Nephron progenitor cell (in vitro differentiated cells): ENCODE measurements around the gene TUBA4A.

Source experiments
- DNase-seq: peaks from one replicate; pipeline ENCODE4 v3.0.0; 2021
- H3K27ac Mint-ChIP-seq: 2 replicates; pipeline ENCODE4 v1.8.0; 2021; ENCODE audit warnings: mild to moderate bottlenecking, moderate library complexity, mixed read lengths
- H3K27me3 Mint-ChIP-seq: 2 replicates; pipeline ENCODE4 v1.8.0; 2021; ENCODE audit warnings: mild to moderate bottlenecking, low read depth, mixed read lengths; ENCODE audit not compliant: poor library complexity
- H3K36me3 Mint-ChIP-seq: 2 replicates; pipeline ENCODE4 v1.8.0; 2021; ENCODE audit warnings: low read depth, mixed read lengths
- H3K4me1 Mint-ChIP-seq: 2 replicates; pipeline ENCODE4 v1.8.0; 2021; ENCODE audit warnings: mixed read lengths
- H3K4me3 Mint-ChIP-seq: 2 replicates; pipeline ENCODE4 v1.8.0; 2021; ENCODE audit warnings: mild to moderate bottlenecking, moderate library complexity, mixed read lengths
- H3K9me3 Mint-ChIP-seq: 2 replicates; pipeline ENCODE4 v1.8.0; 2021; ENCODE audit warnings: mild to moderate bottlenecking, moderate library complexity, mixed read lengths
- CTCF ChIP-seq: fragments of 200-600 bp; sonication (generic); IDR thresholded peaks from 2 replicates; pipeline ENCODE4 v1.5.0; 2021; ENCODE audit warnings: antibody characterized with exemption

The TUBA4A gene

DNA sequence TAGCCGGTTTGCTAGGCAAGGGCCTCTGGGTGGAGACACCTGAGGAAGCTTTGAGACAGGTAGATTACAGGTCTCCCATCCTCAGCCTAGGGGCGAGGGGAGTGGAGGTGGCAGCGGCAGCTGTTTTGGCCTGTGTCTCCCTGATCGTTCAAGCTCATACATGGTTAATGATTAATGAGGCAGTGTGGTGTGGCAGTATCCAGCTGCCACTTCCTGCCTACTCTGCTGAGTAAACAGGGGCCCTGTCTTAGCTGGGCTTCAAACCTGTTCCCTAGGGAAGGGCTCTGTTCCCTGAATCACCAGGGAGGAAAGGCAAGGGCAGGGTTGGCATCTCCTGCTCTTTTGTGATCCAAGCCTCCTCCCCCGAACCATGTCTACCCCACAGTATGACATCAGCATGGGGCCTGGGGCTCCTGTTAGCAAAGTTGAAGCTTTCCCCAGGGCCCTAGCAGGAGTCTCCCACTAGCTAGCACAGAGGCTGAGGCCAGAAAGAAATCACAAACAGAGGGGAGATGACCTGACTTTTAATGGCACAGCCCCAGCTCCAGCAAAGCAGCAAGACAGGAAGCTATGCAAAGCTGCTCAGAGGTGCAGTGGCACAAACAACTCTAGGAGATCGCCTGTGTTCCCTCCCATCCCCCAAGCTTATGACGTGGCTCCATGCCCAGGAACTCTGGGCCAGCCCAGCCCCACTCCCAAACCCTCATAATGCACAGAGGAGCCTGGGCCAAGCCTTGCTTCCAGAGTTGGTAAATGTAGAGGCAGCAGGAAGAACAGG, 4.3 kb downstream of the TUBA4A start:
- peaks cover 56% of the 10 kb centered on the region for H3K4me1 Mint-ChIP-seq
- H3K27me3 Mint-ChIP-seq: peaks cover 43% of the 10 kb centered on the region
- no peak overlapping the region for H3K4me3 Mint-ChIP-seq
- TF ChIP-seq CTCF: no peak
- DNase-seq: peak; percentile 16
- H3K36me3 Mint-ChIP-seq: peaks cover 8% of the 10 kb centered on the region
- peak overlapping the region; percentile 84 for H3K27ac Mint-ChIP-seq
- no peaks in the 10 kb centered on the region for H3K9me3 Mint-ChIP-seq

GRCh38 chr2:219248845-219249202, 4.9 kb downstream of the TUBA4A start:
- no peak for TF ChIP-seq CTCF
- Mint-ChIP-seq H3K9me3 (no peaks in the 10 kb centered on the region), H3K27me3 (peaks cover 37% of the 10 kb centered on the region), H3K27ac (peak overlapping the region; percentile 44), H3K36me3 (peaks cover 8% of the 10 kb centered on the region), H3K4me1 (peaks cover 57% of the 10 kb centered on the region), H3K4me3 (no peak overlapping the region)
- DNase-seq: no peak

DNA sequence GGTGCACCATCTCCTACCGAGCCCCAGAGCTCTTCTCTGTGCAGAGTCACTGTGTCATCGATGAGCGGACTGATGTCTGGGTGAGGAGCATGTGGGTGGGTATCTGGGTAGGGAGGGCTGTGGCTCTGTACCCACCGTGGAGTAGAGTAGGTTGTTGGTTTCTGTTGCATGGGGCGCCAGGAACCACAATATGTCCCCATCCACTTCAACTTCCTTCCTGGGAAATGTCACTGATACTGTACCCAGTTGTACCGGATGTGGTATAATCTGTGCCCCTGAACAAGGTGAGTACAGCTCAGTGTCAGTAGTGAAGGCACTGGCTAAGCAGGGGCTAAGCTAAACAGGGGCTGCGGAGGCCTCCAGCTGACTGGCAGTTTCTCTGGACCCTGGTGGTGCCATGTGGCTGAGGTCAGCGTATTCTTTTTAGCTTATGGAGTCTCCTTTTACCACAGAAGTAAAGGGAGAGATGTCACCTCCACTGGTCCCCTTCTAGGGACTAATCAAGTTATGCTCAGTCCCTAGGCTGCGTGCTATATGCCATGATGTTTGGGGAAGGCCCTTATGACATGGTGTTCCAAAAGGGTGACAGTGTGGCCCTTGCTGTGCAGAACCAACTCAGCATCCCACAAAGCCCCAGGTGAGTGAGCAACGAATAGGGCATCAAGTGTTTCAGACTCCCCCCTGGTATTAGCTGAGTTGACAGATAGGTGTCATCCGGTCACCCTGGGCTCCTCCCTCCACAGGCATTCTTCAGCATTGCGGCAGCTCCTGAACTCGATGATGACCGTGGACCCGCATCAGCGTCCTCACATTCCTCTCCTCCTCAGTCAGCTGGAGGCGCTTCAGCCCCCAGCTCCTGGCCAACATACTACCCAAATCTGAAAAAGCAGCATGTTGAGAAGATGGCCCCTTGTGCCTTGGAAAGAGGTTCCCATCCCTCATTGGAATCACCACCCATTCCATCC, 5.8 kb downstream of the TUBA4A start:
- peaks cover 65% of the 10 kb centered on the region for H3K4me1 Mint-ChIP-seq
- DNase-seq: no peak
- peaks cover 8% of the 10 kb centered on the region for H3K36me3 Mint-ChIP-seq
- TF ChIP-seq CTCF: no peak
- H3K4me3 Mint-ChIP-seq: no peak overlapping the region
- H3K27me3 Mint-ChIP-seq: peaks cover 33% of the 10 kb centered on the region
- no peak overlapping the region for H3K27ac Mint-ChIP-seq
- H3K9me3 Mint-ChIP-seq: no peaks in the 10 kb centered on the region

- no peak for DNase-seq
- H3K36me3 Mint-ChIP-seq: peaks cover 8% of the 10 kb centered on the region
- H3K27me3 Mint-ChIP-seq: peaks cover 19% of the 10 kb centered on the region
- H3K4me1 Mint-ChIP-seq: peaks cover 59% of the 10 kb centered on the region
- H3K4me3 Mint-ChIP-seq: peak overlapping the region; percentile 96
- no peak overlapping the region for H3K27ac Mint-ChIP-seq
- TF ChIP-seq CTCF: no peak
- H3K9me3 Mint-ChIP-seq: no peaks in the 10 kb centered on the region
These were observed 7.2 kb downstream of the TUBA4A start for GRCh38 chr2:219246559-219246958.

DNA sequence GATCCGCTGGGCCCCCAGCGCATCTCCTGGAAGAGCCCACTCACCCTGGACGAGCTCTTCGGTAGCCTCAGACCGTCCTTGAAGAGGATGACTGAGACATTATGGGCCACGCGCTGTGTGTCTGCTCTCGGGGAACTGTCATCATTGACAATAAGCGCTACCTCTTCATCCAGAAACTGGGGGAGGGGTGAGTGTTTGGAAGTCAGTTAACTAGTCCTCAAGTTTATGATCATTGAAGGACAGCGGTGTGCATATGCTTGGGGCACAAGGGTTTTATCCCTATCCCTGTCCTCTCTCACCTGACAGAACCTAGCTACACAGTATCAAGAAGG, 7.9 kb downstream of the TUBA4A start:
- peak overlapping the region; percentile 96 for H3K4me3 Mint-ChIP-seq
- H3K27ac Mint-ChIP-seq: peak overlapping the region; percentile 98
- peaks cover 8% of the 10 kb centered on the region for H3K36me3 Mint-ChIP-seq
- H3K4me1 Mint-ChIP-seq: peaks cover 58% of the 10 kb centered on the region
- no peak for DNase-seq
- no peak for TF ChIP-seq CTCF
- H3K9me3 Mint-ChIP-seq: no peaks in the 10 kb centered on the region
- peaks cover 12% of the 10 kb centered on the region for H3K27me3 Mint-ChIP-seq
